ENCODE data around the gene HMOX1. TPM values are rescaled to one million over a fixed set of nuclear protein-coding genes. Genes with fewer than 3 reads are reported as not detected.

HMOX1 gene
- total and polyA plus RNA-seq, 4 donors, result 18.7 to 108 (median 59.7) TPM

- Histone ChIP-seq H3K36me3 (ENCODE audit: control insufficient read depth in 4 of 4, insufficient read depth in 3 of 4, low read depth in 1 of 4, low read length in 3 of 4) (peaks cover 5 to 28% (median 15%) of the 10 kb centered on the region in 4 donors), H3K27ac (ENCODE audit: low read depth in 1 of 2, low read length in 2 of 2) (no peak overlapping the region)
- 91% methylated on average over 7 of the region's 7 CpGs for WGBS
Measured at GRCh38 chr22:35424761-35425160, 43.9 kb downstream of the HMOX1 start.

More at GRCh38 chr22:35424761-35425160, 43.9 kb downstream of the HMOX1 start:
- Histone ChIP-seq H3K4me3 (ENCODE audit: low read depth in 1 of 3, low read length in 3 of 3) (no peak overlapping the region), H3K27me3 (ENCODE audit: control insufficient read depth in 4 of 4, insufficient read depth in 4 of 4, low read length in 3 of 4) (no peaks in the 10 kb centered on the region), H3K9me3 (ENCODE audit: control insufficient read depth in 4 of 4, low read length in 3 of 4) (no peaks in the 10 kb centered on the region), H3K4me1 (ENCODE audit: control insufficient read depth in 4 of 4, insufficient read depth in 4 of 4, low read length in 3 of 4) (no peaks in the 10 kb centered on the region), H3K9ac (ENCODE audit: low read depth in 1 of 2, low read length in 2 of 2) (no peak overlapping the region)
- no peak for TF ChIP-seq FOXA1 (IDR thresholded peaks at IDR 0.05)
- TF ChIP-seq SP1 (IDR thresholded peaks at IDR 0.05), result no peak
- TF ChIP-seq NR2F2 (IDR thresholded peaks at IDR 0.05), result no peak
- TF ChIP-seq FOXA2 (IDR thresholded peaks at IDR 0.05), result no peak
- TF ChIP-seq RXRA (IDR thresholded peaks at IDR 0.05), result no peak
- no peak for TF ChIP-seq ATF3 (IDR thresholded peaks at IDR 0.05)
- no peak for TF ChIP-seq EGR1 (IDR thresholded peaks at IDR 0.05; ENCODE audit: low read depth in 2 of 2)
- no peak for TF ChIP-seq MAX (IDR thresholded peaks at IDR 0.05)
- TF ChIP-seq ZBTB33 (IDR thresholded peaks at IDR 0.05), result no peak
- TF ChIP-seq RAD21 (IDR thresholded peaks at IDR 0.05), result no peak
- TF ChIP-seq, protein P1, sequence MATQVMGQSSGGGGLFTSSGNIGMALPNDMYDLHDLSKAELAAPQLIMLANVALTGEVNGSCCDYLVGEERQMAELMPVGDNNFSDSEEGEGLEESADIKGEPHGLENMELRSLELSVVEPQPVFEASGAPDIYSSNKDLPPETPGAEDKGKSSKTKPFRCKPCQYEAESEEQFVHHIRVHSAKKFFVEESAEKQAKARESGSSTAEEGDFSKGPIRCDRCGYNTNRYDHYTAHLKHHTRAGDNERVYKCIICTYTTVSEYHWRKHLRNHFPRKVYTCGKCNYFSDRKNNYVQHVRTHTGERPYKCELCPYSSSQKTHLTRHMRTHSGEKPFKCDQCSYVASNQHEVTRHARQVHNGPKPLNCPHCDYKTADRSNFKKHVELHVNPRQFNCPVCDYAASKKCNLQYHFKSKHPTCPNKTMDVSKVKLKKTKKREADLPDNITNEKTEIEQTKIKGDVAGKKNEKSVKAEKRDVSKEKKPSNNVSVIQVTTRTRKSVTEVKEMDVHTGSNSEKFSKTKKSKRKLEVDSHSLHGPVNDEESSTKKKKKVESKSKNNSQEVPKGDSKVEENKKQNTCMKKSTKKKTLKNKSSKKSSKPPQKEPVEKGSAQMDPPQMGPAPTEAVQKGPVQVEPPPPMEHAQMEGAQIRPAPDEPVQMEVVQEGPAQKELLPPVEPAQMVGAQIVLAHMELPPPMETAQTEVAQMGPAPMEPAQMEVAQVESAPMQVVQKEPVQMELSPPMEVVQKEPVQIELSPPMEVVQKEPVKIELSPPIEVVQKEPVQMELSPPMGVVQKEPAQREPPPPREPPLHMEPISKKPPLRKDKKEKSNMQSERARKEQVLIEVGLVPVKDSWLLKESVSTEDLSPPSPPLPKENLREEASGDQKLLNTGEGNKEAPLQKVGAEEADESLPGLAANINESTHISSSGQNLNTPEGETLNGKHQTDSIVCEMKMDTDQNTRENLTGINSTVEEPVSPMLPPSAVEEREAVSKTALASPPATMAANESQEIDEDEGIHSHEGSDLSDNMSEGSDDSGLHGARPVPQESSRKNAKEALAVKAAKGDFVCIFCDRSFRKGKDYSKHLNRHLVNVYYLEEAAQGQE (IDR thresholded peaks at IDR 0.05), result no peak
- TF ChIP-seq JUND (IDR thresholded peaks at IDR 0.05), result no peak
- no peak for TF ChIP-seq HNF4A (conservative IDR thresholded peaks at IDR 0.05)
- no peak for TF ChIP-seq HNF4G (IDR thresholded peaks at IDR 0.05)
- no peak for TF ChIP-seq CTCF (IDR thresholded peaks at IDR 0.05; ENCODE audit: low read depth, low read length, missing input control)
- TF ChIP-seq TAF1 (conservative IDR thresholded peaks at IDR 0.05), result no peak
- TF ChIP-seq GABPA (IDR thresholded peaks at IDR 0.05 in 1 of 2, conservative IDR thresholded peaks at IDR 0.05 in 1 of 2), result no peak
- no peak for TF ChIP-seq YY1 (IDR thresholded peaks at IDR 0.05)
- no peak for DNase-seq (ENCODE audit: low spot score)
